Stimulated activated memory B cell treated with anti-CD40 and anti-IgM and Interleukin-4, amounts not matched to agents 10 μg/mL and 1 μg/mL and 100 μg/mL, for 72 hours (primary cell): Measurements from ENCODE around the gene KIF1A.
"Not testable (repeated sequence)": the region's sequence is repeated elsewhere in the genome, so short reads cannot be mapped to it uniquely, and the experiment has no call there.

Source experiments
- ATAC-seq: fragments of 150-1000 bp; cut with Tn5 transposase; 2 replicates; pipeline ENCODE4 v1.10.0; 2021
- H3K27ac Mint-ChIP-seq: one replicate; pipeline ENCODE4 v1.8.0; 2022; ENCODE audit warnings: mild to moderate bottlenecking, mixed read lengths
- H3K27me3 Mint-ChIP-seq: one replicate; pipeline ENCODE4 v1.8.0; 2022; ENCODE audit warnings: mixed read lengths
- H3K36me3 Mint-ChIP-seq: one replicate; pipeline ENCODE4 v1.8.0; 2022; ENCODE audit warnings: mixed read lengths
- H3K4me1 Mint-ChIP-seq: one replicate; pipeline ENCODE4 v1.8.0; 2022; ENCODE audit warnings: mixed read lengths
- H3K4me3 Mint-ChIP-seq: one replicate; pipeline ENCODE4 v1.8.0; 2022; ENCODE audit warnings: mild to moderate bottlenecking, moderate library complexity, mixed read lengths
- H3K9me3 Mint-ChIP-seq: one replicate; pipeline ENCODE4 v1.8.0; 2022; ENCODE audit warnings: mixed read lengths

Gene KIF1A

GRCh38 chr2:240782886-240783818, 36.9 kb downstream of the KIF1A start:
- H3K4me3 Mint-ChIP-seq: no peak overlapping the region
- ATAC-seq: no peak
- no peaks in the 10 kb centered on the region for H3K9me3 Mint-ChIP-seq
- no peak overlapping the region for H3K27ac Mint-ChIP-seq
- no peaks in the 10 kb centered on the region for H3K4me1 Mint-ChIP-seq
- no peaks in the 10 kb centered on the region for H3K36me3 Mint-ChIP-seq
- peaks cover 25% of the 10 kb centered on the region for H3K27me3 Mint-ChIP-seq

GRCh38 chr2:240782221-240782885, 37.7 kb downstream of the KIF1A start:
- H3K27me3 Mint-ChIP-seq: peaks cover 17% of the 10 kb centered on the region
- H3K36me3 Mint-ChIP-seq: no peaks in the 10 kb centered on the region
- H3K4me3 Mint-ChIP-seq: no peak overlapping the region
- no peaks in the 10 kb centered on the region for H3K4me1 Mint-ChIP-seq
- no peak overlapping the region for H3K27ac Mint-ChIP-seq
- H3K9me3 Mint-ChIP-seq: no peaks in the 10 kb centered on the region
- ATAC-seq: peak; percentile 34

- peak; percentile 20 for ATAC-seq
- Mint-ChIP-seq H3K4me1 (no peaks in the 10 kb centered on the region), H3K36me3 (no peaks in the 10 kb centered on the region), H3K9me3 (no peaks in the 10 kb centered on the region), H3K27me3 (peaks cover 11% of the 10 kb centered on the region), H3K27ac (no peak overlapping the region), H3K4me3 (no peak overlapping the region)
These were observed 38.4 kb downstream of the KIF1A start for GRCh38 chr2:240781471-240782220.

GRCh38 chr2:240780023-240780700, 39.9 kb downstream of the KIF1A start:
- Mint-ChIP-seq H3K9me3 (no peaks in the 10 kb centered on the region), H3K27me3 (no peaks in the 10 kb centered on the region), H3K36me3 (no peaks in the 10 kb centered on the region), H3K4me3 (no peak overlapping the region), H3K27ac (no peak overlapping the region), H3K4me1 (no peaks in the 10 kb centered on the region)
- ATAC-seq: no peak

GRCh38 chr2:240779250-240779832, 40.7 kb downstream of the KIF1A start:
- not testable (repeated sequence) for H3K27me3 Mint-ChIP-seq, H3K4me3 Mint-ChIP-seq, H3K36me3 Mint-ChIP-seq, H3K9me3 Mint-ChIP-seq, H3K4me1 Mint-ChIP-seq, ATAC-seq, H3K27ac Mint-ChIP-seq

- Mint-ChIP-seq H3K27me3 (no peaks in the 10 kb centered on the region), H3K4me3 (no peak overlapping the region), H3K4me1 (no peaks in the 10 kb centered on the region), H3K9me3 (no peaks in the 10 kb centered on the region), H3K36me3 (no peaks in the 10 kb centered on the region), H3K27ac (no peak overlapping the region)
- no peak for ATAC-seq
These were observed 41.6 kb downstream of the KIF1A start for GRCh38 chr2:240778426-240778825.

GRCh38 chr2:240777456-240778212, 42.4 kb downstream of the KIF1A start:
- no peak for ATAC-seq
- no peaks in the 10 kb centered on the region for H3K9me3 Mint-ChIP-seq
- H3K27me3 Mint-ChIP-seq: no peaks in the 10 kb centered on the region
- no peaks in the 10 kb centered on the region for H3K36me3 Mint-ChIP-seq
- H3K27ac Mint-ChIP-seq: no peak overlapping the region
- H3K4me3 Mint-ChIP-seq: no peak overlapping the region
- H3K4me1 Mint-ChIP-seq: no peaks in the 10 kb centered on the region

- Mint-ChIP-seq H3K4me1 (no peaks in the 10 kb centered on the region), H3K27ac (no peak overlapping the region), H3K9me3 (no peaks in the 10 kb centered on the region), H3K36me3 (no peaks in the 10 kb centered on the region), H3K4me3 (no peak overlapping the region), H3K27me3 (no peaks in the 10 kb centered on the region)
- no peak for ATAC-seq
These were observed 44.1 kb downstream of the KIF1A start for GRCh38 chr2:240775905-240776304.

GRCh38 chr2:240774856-240775255, 45.2 kb downstream of the KIF1A start:
- H3K4me1 Mint-ChIP-seq: no peaks in the 10 kb centered on the region
- ATAC-seq: no peak
- H3K9me3 Mint-ChIP-seq: no peaks in the 10 kb centered on the region
- H3K4me3 Mint-ChIP-seq: no peak overlapping the region
- H3K27me3 Mint-ChIP-seq: peaks cover 8% of the 10 kb centered on the region
- no peaks in the 10 kb centered on the region for H3K36me3 Mint-ChIP-seq
- no peak overlapping the region for H3K27ac Mint-ChIP-seq

GRCh38 chr2:240769096-240769495, 50.9 kb downstream of the KIF1A start:
- H3K4me1 Mint-ChIP-seq: no peaks in the 10 kb centered on the region
- H3K36me3 Mint-ChIP-seq: no peaks in the 10 kb centered on the region
- H3K27ac Mint-ChIP-seq: no peak overlapping the region
- no peak overlapping the region for H3K4me3 Mint-ChIP-seq
- H3K9me3 Mint-ChIP-seq: no peaks in the 10 kb centered on the region
- H3K27me3 Mint-ChIP-seq: peaks cover 44% of the 10 kb centered on the region
- ATAC-seq: no peak

GRCh38 chr2:240768216-240768615, 51.8 kb downstream of the KIF1A start:
- no peaks in the 10 kb centered on the region for H3K4me1 Mint-ChIP-seq

GRCh38 chr2:240767341-240767740, 52.7 kb downstream of the KIF1A start:
- H3K4me1 Mint-ChIP-seq: no peaks in the 10 kb centered on the region
- H3K9me3 Mint-ChIP-seq: no peaks in the 10 kb centered on the region
- no peaks in the 10 kb centered on the region for H3K36me3 Mint-ChIP-seq
- H3K27me3 Mint-ChIP-seq: peaks cover 62% of the 10 kb centered on the region
- H3K4me3 Mint-ChIP-seq: no peak overlapping the region
- no peak overlapping the region for H3K27ac Mint-ChIP-seq
- ATAC-seq: no peak

More at GRCh38 chr2:240768216-240768615, 51.8 kb downstream of the KIF1A start:
- peaks cover 53% of the 10 kb centered on the region for H3K27me3 Mint-ChIP-seq
- H3K36me3 Mint-ChIP-seq: no peaks in the 10 kb centered on the region
- H3K9me3 Mint-ChIP-seq: no peaks in the 10 kb centered on the region
- H3K27ac Mint-ChIP-seq: no peak overlapping the region
- no peak overlapping the region for H3K4me3 Mint-ChIP-seq
- ATAC-seq: no peak

- no peak overlapping the region for H3K4me3 Mint-ChIP-seq
- H3K36me3 Mint-ChIP-seq: no peaks in the 10 kb centered on the region
- H3K27ac Mint-ChIP-seq: no peak overlapping the region
- H3K27me3 Mint-ChIP-seq: peaks cover 72% of the 10 kb centered on the region
- ATAC-seq: no peak
- no peaks in the 10 kb centered on the region for H3K9me3 Mint-ChIP-seq
- no peaks in the 10 kb centered on the region for H3K4me1 Mint-ChIP-seq
These were observed 53.9 kb downstream of the KIF1A start for GRCh38 chr2:240766072-240766471.

- ATAC-seq: no peak
- Mint-ChIP-seq H3K4me3 (no peak overlapping the region), H3K4me1 (peaks cover 4% of the 10 kb centered on the region), H3K36me3 (no peaks in the 10 kb centered on the region), H3K27ac (no peak overlapping the region), H3K27me3 (peaks cover 66% of the 10 kb centered on the region), H3K9me3 (no peaks in the 10 kb centered on the region)
These were observed 55.0 kb downstream of the KIF1A start for GRCh38 chr2:240765007-240765406.
